ENCODE measurements around the gene FTSJ1. TPM values are rescaled to one million over a fixed set of nuclear protein-coding genes. Genes with fewer than 3 reads are reported as not detected.
"Not testable (repeated sequence)": the region's sequence is repeated elsewhere in the genome, so short reads cannot be mapped to it uniquely, and the experiment has no call there.

The FTSJ1 gene
- total and polyA plus RNA-seq, 11 donors, result 13.6 to 62.4 (median 18.1) TPM

DNA sequence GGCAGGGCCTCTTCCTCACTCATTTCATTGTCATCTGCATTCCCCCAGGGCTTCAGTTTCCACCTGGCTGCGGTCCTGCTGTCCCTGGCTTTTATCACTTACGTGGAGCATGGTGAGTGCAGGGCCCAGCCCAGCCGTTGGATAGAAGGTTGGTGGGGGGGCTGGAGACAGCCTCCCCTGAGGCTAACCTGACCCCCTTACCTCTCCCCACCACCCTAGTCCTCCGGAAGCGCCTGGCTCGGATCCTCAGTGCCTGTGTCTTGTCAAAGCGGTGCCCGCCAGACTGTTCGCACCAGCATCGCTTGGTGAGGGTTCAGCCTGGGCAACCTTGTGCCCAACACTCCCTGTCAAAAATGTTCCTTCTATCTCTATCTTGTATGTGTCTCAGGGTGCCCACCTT is 39.8 kb downstream of the FTSJ1 start:
- H3K4me1 ChIP-seq, result no peaks in the 10 kb centered on the region
- H3K27me3 ChIP-seq, result no peaks in the 10 kb centered on the region
- peak overlapping the region in 9 of 12 donors; percentile 11 to 76 (median 57) for H3K27ac ChIP-seq
- TF ChIP-seq, protein P1, sequence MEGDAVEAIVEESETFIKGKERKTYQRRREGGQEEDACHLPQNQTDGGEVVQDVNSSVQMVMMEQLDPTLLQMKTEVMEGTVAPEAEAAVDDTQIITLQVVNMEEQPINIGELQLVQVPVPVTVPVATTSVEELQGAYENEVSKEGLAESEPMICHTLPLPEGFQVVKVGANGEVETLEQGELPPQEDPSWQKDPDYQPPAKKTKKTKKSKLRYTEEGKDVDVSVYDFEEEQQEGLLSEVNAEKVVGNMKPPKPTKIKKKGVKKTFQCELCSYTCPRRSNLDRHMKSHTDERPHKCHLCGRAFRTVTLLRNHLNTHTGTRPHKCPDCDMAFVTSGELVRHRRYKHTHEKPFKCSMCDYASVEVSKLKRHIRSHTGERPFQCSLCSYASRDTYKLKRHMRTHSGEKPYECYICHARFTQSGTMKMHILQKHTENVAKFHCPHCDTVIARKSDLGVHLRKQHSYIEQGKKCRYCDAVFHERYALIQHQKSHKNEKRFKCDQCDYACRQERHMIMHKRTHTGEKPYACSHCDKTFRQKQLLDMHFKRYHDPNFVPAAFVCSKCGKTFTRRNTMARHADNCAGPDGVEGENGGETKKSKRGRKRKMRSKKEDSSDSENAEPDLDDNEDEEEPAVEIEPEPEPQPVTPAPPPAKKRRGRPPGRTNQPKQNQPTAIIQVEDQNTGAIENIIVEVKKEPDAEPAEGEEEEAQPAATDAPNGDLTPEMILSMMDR (IDR thresholded peaks at IDR 0.05), result no peak
- no peak for TF ChIP-seq POLR2A (IDR thresholded peaks at IDR 0.05)
- peaks cover 0 to 4% (median 0%) of the 10 kb centered on the region in 9 donors for H3K36me3 ChIP-seq
- DNase-seq (no peak), ATAC-seq (peak in 3 of 4 donors; percentile 13 to 46 (median 14))
- H3K4me3 ChIP-seq, result no peak overlapping the region
- intact Hi-C loops (cut with DNase I), result no loop called here
- whole genome bisulfite sequencing, 4 donors, result 52 to 76% (median 55%) methylated on average over 9 to 10 of the region's 10 CpGs
- H3K9me3 ChIP-seq, result no peaks in the 10 kb centered on the region

DNA sequence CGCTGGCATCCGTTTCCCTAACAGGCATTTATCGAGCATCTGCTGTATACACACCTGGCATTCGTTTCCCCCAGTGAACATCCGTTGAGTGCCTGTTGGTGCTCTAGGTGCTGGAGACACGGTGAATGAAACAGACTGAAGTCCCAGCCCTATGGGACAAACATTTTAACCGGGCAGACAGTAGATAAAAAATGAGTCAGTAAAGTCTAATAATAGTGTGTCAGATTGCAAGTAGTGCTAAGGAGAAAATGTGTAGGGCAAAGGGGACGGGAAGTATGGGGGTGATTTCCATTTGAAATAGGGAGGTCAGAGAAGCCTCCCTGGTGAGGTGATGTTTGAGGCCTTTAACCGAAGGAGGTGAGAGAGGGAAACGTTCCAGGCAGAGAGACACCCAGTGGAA is 40.3 kb downstream of the FTSJ1 start:
- H3K9me3 ChIP-seq, result no peaks in the 10 kb centered on the region
- peaks cover 0 to 1% (median 0%) of the 10 kb centered on the region in 12 donors for H3K4me1 ChIP-seq
- WGBS, 4 donors, result 55 to 62% (median 57%) methylated on average over 10 of the region's 10 CpGs
- intact Hi-C loops (cut with DNase I), result no loop called here
- ATAC-seq, result peak; percentile 38 to 62 (median 56)
- H3K27me3 ChIP-seq, result no peaks in the 10 kb centered on the region
- H3K36me3 ChIP-seq, result peaks cover 0 to 4% (median 0%) of the 10 kb centered on the region in 9 donors
- H3K4me3 ChIP-seq, result no peak overlapping the region
- DNase-seq, result no peak
- TF ChIP-seq POLR2A (IDR thresholded peaks at IDR 0.05), result no peak
- TF ChIP-seq, protein P1 (IDR thresholded peaks at IDR 0.05), result no peak
- H3K27ac ChIP-seq, result peak overlapping the region in 9 of 12 donors; percentile 11 to 76 (median 57)

DNA sequence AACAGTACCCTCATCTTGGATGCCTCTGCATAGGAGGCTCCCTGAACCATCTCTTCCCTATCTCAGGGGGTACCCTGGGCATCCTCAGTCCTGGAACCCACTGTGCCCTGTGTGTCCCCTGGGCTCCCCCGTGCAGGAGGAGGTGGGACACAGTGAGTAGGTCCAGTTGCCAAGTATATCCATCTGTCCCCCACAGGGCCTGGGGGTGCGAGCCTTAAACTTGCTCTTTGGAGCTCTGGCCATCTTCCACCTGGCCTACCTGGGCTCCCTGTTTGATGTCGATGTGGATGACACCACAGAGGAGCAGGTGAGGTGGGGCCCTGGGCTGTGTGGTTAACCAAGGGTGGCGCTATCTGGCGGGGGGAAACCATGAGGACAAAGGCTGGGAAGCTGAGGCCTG is 41.0 kb downstream of the FTSJ1 start:
- DNase-seq, result no peak
- intact Hi-C loops (cut with DNase I), result no loop called here
- Histone ChIP-seq H3K27ac (peak overlapping the region in 6 of 12 donors; percentile 39 to 76 (median 57)), H3K4me1 (peaks cover 0 to 3% (median 0%) of the 10 kb centered on the region in 12 donors), H3K9me3 (no peaks in the 10 kb centered on the region), H3K36me3 (peaks cover 0 to 4% (median 0%) of the 10 kb centered on the region in 9 donors), H3K4me3 (no peak overlapping the region), H3K27me3 (no peaks in the 10 kb centered on the region)
- WGBS, 4 donors, result 75 to 93% (median 87%) methylated on average over 5 of the region's 5 CpGs
- ATAC-seq, result no peak
- TF ChIP-seq, protein P1 (IDR thresholded peaks at IDR 0.05), result no peak
- TF ChIP-seq POLR2A (IDR thresholded peaks at IDR 0.05), result no peak

DNA sequence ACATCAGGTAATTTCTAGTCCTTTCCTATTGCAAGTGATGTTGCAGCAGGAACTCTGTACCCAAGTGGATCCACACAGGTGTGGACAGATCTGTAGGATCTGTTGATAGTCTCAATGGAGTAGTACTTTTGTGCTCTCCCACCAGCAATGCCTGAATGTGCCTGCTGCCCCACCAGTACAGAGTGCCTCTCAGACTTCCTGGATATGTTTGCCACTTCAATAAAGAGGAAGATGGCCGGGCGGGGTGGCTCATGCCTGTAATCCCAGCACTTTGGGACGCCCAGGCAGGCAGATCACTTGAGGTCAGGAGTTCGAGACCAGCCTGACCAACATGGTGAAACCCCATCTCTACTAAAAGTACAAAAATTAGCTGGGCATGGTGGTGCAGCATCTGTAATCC is 43.5 kb downstream of the FTSJ1 start:
- ATAC-seq; H3K9me3 ChIP-seq; intact Hi-C loops (cut with DNase I); H3K36me3 ChIP-seq; H3K27ac ChIP-seq; DNase-seq; H3K4me1 ChIP-seq; H3K4me3 ChIP-seq; H3K27me3 ChIP-seq: not testable (repeated sequence)
- WGBS, 4 donors, result 72 to 87% (median 76%) methylated on average over 4 of the region's 4 CpGs

DNA sequence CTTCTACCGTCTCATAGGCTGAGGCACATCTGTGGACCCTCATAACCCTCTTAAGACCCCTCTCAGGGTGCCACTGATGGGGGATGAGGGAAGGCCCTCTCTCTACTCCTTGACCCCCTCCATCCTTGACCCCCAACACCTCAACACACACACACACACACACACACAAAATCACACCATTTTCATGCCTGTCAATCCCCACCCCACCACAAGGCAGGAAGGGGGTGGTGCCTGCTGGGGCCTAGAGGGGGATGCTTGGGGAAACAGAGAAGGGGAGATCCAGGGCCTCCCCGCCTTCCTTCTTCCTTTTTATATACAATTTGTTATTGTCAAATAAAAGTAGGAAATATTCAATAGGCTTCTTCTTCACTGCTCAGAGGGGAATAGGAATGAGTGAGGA is 44.5 kb downstream of the FTSJ1 start:
- DNase-seq, result no peak
- intact Hi-C loops (cut with DNase I), result no loop called here
- WGBS, 4 donors, result 78 to 96% (median 88%) methylated on average over 2 of the region's 2 CpGs
- peak overlapping the region in 1 of 12 donors; percentile 55 for H3K27ac ChIP-seq
- ATAC-seq, result no peak
- no peak overlapping the region for H3K4me3 ChIP-seq
- H3K9me3 ChIP-seq, result no peaks in the 10 kb centered on the region
- H3K27me3 ChIP-seq, result peaks cover 0 to 4% (median 0%) of the 10 kb centered on the region in 9 donors
- H3K36me3 ChIP-seq, result peaks cover 0 to 9% (median 0%) of the 10 kb centered on the region in 9 donors
- peaks cover 0 to 8% (median 1%) of the 10 kb centered on the region in 12 donors for H3K4me1 ChIP-seq
- TF ChIP-seq POLR2A (IDR thresholded peaks at IDR 0.05), result no peak
- TF ChIP-seq, protein P1 (IDR thresholded peaks at IDR 0.05), result no peak
